Measurements from ENCODE around the gene SLC6A6.

GRCh38 chr3:14436954-14437281 is 34.5 kb downstream of the SLC6A6 start:
- no peak for TF ChIP-seq GATA2 (IDR thresholded peaks at IDR 0.05; ENCODE audit: low read depth, low read length)
- TF ChIP-seq GATA3 (IDR thresholded peaks at IDR 0.05; ENCODE audit: low read depth, low read length), result no peak

All from SH-SY5Y (cell line).